ENCODE data around the gene ASCC2. TPM values are rescaled to one million over a fixed set of nuclear protein-coding genes. Genes with fewer than 3 reads are reported as not detected.

ASCC2 gene
- total RNA-seq, 1 experiment from 2014 or later: 43.6 TPM

- Mint-ChIP-seq H3K4me1 (peaks cover 19% of the 10 kb centered on the region), H3K4me3 (no peak overlapping the region), H3K27ac (no peak overlapping the region), H3K9me3 (peaks cover under 1% of the 10 kb centered on the region), H3K36me3 (no peaks in the 10 kb centered on the region), H3K27me3 (ENCODE audit: low read depth) (no peaks in the 10 kb centered on the region)
- TF ChIP-seq NFYB (CRISPR knock-in tag; conservative IDR thresholded peaks at IDR 0.05; ENCODE audit: low read depth) (no peak), TEAD4 (CRISPR knock-in tag; IDR thresholded peaks at IDR 0.05) (no peak)
- DNase-seq (ENCODE audit: low spot score) (no peak), ATAC-seq (no peak)
- ChIA-PET CTCF (no interaction called here), POLR2A (no interaction called here)
These were observed 2.4 kb upstream of the ASCC2 start for GRCh38 chr22:29840498-29840897.

DNA sequence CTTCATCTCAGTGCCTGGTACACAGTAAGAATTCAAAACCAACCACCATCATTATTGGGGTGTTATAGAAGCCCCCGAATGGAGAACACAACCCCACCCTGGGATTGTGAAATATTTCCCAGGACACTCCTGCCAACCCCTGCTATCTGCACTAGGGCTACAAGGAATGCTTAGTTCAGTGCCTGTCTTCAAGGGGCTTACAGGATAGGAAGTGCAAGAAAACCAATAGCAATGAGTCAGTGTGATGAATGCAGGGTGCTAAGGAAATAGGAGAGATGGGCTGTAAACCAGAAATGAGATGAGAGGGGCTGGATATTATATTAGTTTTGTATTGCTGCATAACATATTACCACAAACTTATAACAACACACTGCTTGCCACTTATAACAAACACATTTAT, 965 bp upstream of the ASCC2 start:
- DNase-seq (ENCODE audit: low spot score) (no peak), ATAC-seq (no peak)
- peak overlapping the region; percentile 87 for H3K4me3 Mint-ChIP-seq
- POLR2A ChIA-PET: no interaction called here
- H3K36me3 Mint-ChIP-seq: no peaks in the 10 kb centered on the region
- CTCF ChIA-PET: no interaction called here
- H3K4me1 Mint-ChIP-seq: peaks cover 19% of the 10 kb centered on the region
- TF ChIP-seq OVOL2 (CRISPR knock-in tag; IDR thresholded peaks at IDR 0.05; ENCODE audit: borderline replicate concordance) (no peak), E2F4 (CRISPR knock-in tag; IDR thresholded peaks at IDR 0.05; ENCODE audit: borderline replicate concordance, low read depth) (no peak), ZNF423 (CRISPR knock-in tag; IDR thresholded peaks at IDR 0.05) (no peak), KAT7 (CRISPR knock-in tag; IDR thresholded peaks at IDR 0.05; ENCODE audit: borderline replicate concordance) (no peak), STAT6 (CRISPR knock-in tag; conservative IDR thresholded peaks at IDR 0.05; ENCODE audit: low read depth) (no peak), ZNF138 (CRISPR knock-in tag; conservative IDR thresholded peaks at IDR 0.05) (no peak), MAX (CRISPR knock-in tag; IDR thresholded peaks at IDR 0.05) (no peak), TEAD1 (CRISPR knock-in tag; IDR thresholded peaks at IDR 0.05) (no peak)
- no peaks in the 10 kb centered on the region for H3K9me3 Mint-ChIP-seq
- H3K27me3 Mint-ChIP-seq (ENCODE audit: low read depth): no peaks in the 10 kb centered on the region
- no peak overlapping the region for H3K27ac Mint-ChIP-seq

GRCh38 chr22:29838599-29838956, 504 bp upstream of the ASCC2 start:
- H3K4me1 Mint-ChIP-seq: peaks cover 19% of the 10 kb centered on the region
- POLR2A ChIA-PET: interaction anchor here (1.0 to 1.2 kb wide), 2 partner anchors 45 to 77 kb away, joined by 3 read pairs; partner anchors contain the start of gene MTMR3

More at GRCh38 chr22:29838599-29838956, 504 bp upstream of the ASCC2 start:
- DNase-seq (ENCODE audit: low spot score) (no peak), ATAC-seq (no peak)
- CTCF ChIA-PET: interaction anchor here (1.2 to 1.9 kb wide), 2 partner anchors 147 to 167 kb away, joined by 3 to 13 read pairs; no protein-coding TSS in a partner anchor
- Mint-ChIP-seq H3K36me3 (no peaks in the 10 kb centered on the region), H3K9me3 (no peaks in the 10 kb centered on the region), H3K27me3 (ENCODE audit: low read depth) (no peaks in the 10 kb centered on the region), H3K4me3 (peak overlapping the region; percentile 87), H3K27ac (peak overlapping the region; percentile 90)
- TF ChIP-seq NR1H2 (CRISPR knock-in tag; IDR thresholded peaks at IDR 0.05): no peak
- TF ChIP-seq, protein P1, sequence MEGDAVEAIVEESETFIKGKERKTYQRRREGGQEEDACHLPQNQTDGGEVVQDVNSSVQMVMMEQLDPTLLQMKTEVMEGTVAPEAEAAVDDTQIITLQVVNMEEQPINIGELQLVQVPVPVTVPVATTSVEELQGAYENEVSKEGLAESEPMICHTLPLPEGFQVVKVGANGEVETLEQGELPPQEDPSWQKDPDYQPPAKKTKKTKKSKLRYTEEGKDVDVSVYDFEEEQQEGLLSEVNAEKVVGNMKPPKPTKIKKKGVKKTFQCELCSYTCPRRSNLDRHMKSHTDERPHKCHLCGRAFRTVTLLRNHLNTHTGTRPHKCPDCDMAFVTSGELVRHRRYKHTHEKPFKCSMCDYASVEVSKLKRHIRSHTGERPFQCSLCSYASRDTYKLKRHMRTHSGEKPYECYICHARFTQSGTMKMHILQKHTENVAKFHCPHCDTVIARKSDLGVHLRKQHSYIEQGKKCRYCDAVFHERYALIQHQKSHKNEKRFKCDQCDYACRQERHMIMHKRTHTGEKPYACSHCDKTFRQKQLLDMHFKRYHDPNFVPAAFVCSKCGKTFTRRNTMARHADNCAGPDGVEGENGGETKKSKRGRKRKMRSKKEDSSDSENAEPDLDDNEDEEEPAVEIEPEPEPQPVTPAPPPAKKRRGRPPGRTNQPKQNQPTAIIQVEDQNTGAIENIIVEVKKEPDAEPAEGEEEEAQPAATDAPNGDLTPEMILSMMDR (IDR thresholded peaks at IDR 0.05): no peak
- no peak for TF ChIP-seq ATF2 (CRISPR knock-in tag; IDR thresholded peaks at IDR 0.05; ENCODE audit: borderline replicate concordance, low read depth)
- TF ChIP-seq EMX1 (CRISPR knock-in tag; IDR thresholded peaks at IDR 0.05): no peak
- no peak for TF ChIP-seq ZNF425 (CRISPR knock-in tag; conservative IDR thresholded peaks at IDR 0.05)
- no peak for TF ChIP-seq TEAD4 (CRISPR knock-in tag; IDR thresholded peaks at IDR 0.05)
- no peak for TF ChIP-seq PRRX2 (CRISPR knock-in tag; IDR thresholded peaks at IDR 0.05)
- no peak for TF ChIP-seq SMAD3 (CRISPR knock-in tag; IDR thresholded peaks at IDR 0.05; ENCODE audit: borderline replicate concordance)
- no peak for TF ChIP-seq ATF1 (CRISPR knock-in tag; IDR thresholded peaks at IDR 0.05)
- no peak for TF ChIP-seq MAX (CRISPR knock-in tag; IDR thresholded peaks at IDR 0.05)
- TF ChIP-seq, protein P2, sequence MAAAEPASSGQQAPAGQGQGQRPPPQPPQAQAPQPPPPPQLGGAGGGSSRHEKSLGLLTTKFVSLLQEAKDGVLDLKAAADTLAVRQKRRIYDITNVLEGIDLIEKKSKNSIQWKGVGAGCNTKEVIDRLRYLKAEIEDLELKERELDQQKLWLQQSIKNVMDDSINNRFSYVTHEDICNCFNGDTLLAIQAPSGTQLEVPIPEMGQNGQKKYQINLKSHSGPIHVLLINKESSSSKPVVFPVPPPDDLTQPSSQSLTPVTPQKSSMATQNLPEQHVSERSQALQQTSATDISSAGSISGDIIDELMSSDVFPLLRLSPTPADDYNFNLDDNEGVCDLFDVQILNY (CRISPR knock-in tag; IDR thresholded peaks at IDR 0.05): no peak

Measured in WTC11 (cell line).